ENCODE measurements around the gene CCDC12.
"Not testable (repeated sequence)": the region's sequence is repeated elsewhere in the genome, so short reads cannot be mapped to it uniquely, and the experiment has no call there.

The CCDC12 gene

DNA sequence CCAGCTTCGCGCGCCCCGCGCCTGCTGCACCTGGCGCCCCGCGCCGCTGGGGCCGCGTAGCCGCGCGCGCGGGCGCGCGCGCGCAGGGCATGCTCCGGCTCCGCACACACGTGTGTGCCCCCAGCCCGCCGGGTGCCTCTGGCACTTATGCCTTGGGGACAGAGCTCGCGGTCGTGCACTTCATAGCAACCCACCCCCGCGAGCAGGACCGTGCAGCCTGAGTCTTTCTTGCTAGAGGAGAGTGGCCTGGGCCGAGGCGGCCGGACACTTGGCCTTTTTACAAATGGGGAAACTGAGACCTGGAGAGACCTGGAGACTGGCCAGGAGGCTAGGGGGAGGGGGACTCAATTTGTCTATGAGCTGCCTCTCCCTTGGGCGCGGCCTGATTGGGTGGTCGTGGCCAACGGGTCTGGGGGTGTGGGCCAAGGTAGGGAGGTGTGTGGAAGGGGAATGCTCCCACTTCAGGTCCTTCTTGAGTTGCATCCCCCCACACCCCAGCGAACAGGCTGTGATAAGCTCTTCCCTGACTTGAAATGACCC is 3.5 kb upstream of the CCDC12 start:
- no peak for DNase-seq (ENCODE audit: low read depth in 2 of 2)

DNA sequence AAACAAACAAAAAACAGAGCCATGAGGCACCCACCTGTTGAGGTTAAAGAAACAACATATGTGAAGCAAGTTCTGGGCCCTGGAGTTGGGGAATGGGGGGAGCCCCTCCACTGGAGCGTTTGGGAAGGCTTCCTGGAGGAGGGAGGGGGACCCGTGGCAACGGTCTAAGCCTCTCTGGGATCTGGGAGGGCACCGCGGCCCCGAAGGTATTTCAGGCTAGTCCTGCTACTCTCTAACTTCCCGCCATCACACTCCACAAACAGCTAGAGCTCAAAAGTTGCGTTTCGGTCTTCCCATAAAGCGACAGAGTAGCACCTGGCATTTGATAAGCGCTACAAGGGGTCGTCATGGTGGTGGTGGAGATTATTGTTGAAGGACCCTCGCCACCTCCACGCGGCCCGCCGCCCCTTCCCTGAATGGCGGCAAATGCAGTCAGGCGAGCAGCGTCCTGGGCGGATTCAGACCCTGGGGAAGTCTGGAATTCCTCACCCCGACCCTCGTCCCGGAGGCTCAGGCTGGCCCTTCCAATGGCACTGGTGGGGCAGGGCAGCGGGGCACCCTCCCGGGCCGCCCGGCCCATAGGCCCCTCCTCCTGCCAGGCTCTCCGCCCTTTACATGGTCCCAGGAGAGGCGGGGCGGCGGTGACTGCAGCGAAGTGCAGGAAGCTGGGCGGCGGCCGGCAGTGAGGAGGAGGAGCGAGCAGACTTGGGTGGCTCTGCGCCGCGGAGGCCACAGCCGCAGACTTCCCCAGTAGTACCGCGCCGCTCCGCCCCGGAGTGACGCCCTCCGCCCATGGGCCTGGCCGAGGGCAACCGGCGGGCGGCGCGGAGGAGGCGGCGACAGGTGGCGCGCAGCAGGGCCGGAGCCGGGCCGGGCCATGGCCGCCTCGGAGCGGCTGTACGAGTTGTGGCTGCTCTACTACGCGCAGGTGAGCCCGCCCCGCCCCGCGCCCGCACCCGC is 2.7 kb upstream of the CCDC12 start, which contains the start of gene NBEAL2:
Gene NBEAL2 (plus strand): TSS at position 682 of the 960 bp plus-strand sequence. CDS start 196 bp downstream, at position 878.
- DNase-seq (ENCODE audit: low read depth in 2 of 2), result peak; percentile 97

DNA sequence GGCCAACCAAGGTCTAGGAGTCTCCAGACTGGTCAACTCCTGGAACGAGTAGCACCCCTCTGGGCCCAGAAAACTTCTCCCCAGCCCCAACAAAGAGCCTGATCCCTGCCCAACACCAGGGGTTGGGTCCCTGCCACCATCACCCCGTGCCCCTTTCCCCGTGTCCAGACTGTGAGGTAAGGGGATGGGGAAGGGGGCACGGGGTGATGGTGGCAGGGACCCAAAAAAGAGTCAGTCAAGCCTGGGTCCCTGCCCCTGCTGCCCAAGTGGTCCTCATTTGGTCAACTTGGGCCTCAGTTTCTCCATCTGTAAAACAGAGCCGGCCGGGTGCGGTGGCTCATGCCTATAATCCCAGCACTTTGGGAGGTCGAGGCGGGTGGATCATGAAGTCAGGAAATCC is 1.8 kb upstream of the CCDC12 start:
- no peak for DNase-seq (ENCODE audit: low read depth in 2 of 2)

DNA sequence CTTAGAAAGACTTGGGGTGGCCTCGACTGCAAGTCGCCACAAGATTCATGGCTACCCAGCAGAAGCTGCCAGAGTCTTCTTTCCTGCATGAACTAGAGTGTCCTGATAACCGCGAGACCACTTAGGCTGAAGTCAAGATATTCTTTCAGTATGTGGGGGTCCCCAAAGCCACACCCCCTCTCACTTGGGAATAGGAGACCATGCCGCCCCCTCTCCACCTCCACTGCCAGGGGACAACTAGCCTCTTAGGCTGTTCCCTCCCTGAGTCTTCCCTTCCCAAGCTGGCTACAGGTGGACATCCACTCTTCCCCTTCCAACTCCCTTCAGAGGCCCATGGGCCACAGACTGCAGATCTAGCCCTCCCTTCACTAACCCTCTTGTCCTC is 1.3 kb upstream of the CCDC12 start:
- no peak for DNase-seq (ENCODE audit: low read depth in 2 of 2)

DNA sequence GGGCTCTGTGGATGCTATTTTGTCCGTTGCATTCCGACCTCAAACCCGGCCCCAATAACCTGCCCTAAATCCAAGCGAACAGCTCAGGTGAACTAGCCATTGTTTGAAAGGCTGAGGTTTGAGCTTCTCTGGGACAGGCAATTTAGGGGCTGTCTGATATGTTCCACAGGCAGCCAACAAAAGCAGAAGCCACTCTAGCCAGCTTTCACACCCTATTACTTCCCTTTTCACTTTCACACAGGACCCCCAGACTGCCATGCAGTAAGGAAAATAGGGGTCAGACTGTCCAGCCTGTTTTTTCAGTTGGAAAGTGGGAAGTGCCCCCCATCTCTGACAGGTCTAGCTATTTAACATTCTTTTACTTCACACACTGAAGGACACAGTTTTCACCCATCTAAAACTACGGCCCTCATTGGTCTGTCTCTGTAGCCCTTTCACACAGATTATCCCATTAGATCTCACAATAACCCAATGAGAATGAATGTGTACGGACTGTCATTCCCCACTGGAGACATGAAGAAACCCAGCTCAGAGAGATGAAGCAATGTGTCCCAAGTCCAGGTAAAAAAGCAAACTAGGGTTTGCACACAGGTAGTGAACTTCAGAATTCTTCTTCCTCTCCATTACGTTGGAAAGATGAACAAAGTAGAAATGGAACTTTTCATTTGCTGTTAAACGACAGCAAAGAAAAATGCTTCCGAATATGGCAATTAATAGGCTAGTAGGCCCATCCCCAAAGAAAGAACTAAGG is 1.9 kb downstream of the CCDC12 start:
- DNase-seq (ENCODE audit: low read depth in 2 of 2), result no peak

DNA sequence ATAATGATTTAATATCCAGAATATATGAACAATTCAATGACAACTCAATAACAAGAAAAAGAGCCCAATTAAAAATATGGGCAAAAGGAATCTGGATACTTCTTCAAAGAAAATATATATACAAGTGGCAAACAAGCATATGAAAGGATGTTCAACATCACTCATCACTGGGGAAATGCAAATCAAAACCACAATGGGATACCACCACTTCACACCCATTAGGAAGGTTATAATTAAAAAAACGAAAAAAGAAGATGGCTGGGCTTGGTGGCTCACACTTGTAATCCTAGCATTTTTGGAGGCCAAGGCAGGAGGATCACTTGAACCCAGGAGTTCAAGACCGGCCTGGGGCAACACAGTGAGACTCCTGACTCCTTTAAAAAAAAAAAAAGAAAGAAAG is 4.1 kb downstream of the CCDC12 start:
- DNase-seq (ENCODE audit: low read depth in 2 of 2), result no peak

DNA sequence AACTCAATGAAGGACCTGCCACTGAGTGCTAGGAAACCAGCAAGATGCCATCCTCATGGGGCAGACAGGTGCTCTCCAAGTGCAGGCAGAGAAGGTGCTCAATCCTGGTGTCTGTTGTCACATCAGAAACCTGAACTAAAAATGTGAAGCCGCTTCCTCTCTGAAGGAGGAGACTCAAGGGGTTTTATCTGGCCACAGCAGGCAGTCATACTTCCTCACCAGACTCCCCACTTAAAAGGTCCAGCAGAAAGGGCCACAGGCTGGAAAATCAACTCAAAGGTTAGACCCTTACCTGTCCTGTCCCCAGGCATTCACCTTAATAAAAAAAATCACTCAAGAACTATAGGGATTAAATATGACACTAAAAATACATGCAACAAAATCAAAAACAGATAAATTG is 4.8 kb downstream of the CCDC12 start:
- DNase-seq (ENCODE audit: low read depth in 2 of 2), result no peak

DNA sequence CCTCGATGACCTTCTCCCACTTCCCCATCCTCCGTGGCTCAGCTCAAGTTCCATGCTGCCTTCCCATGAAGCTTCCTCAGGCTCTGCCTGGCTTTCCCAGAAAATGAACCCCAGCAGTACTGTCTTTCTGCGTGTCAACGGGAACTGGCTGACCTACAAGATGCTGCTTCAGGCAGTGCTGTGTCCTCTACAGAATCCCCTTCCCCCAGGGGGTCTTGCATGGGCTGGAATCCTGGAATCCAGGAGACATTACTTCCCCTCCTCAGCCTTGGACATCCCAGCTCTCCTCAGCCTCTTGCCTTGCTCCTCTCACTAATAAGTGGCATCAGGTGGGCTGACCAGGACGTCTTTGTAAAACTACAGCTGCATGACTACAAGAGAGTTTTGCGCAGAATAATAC is 5.4 kb downstream of the CCDC12 start:
- no peak for DNase-seq (ENCODE audit: low read depth in 2 of 2)

DNA sequence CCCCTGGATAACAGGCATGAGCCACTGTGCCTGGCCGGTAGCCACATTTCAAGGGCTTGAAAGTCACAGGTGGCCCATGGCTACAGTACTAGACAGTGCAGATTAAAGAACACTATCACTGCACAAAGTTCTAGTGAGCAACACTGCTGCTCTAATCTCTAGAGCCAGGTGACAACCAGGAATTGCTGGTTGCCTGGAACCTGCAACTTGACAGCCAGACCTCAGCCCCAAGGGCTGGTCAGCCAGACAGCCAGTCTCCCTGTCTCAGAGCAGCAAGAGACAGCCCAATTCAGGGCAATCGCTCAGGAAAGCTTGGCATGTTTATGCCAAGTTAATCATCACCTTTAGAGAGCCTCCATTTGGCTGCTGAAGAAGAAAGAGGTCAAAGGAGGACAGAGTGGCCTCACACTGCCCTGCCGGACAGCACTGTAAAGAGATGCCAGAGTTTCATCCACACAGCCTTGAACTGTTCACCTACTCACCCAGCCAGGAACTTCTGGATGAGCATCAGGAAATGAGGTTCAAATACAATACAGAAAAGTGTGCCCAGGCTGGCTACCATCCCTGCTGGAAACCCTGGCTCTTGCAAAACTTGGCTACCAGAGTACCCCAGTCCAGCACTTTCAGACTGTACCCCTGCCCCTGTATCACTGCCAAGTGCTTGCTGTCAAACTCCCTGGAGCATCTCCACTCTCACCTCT is 6.0 kb downstream of the CCDC12 start:
- DNase-seq (ENCODE audit: low read depth in 2 of 2), result no peak

DNA sequence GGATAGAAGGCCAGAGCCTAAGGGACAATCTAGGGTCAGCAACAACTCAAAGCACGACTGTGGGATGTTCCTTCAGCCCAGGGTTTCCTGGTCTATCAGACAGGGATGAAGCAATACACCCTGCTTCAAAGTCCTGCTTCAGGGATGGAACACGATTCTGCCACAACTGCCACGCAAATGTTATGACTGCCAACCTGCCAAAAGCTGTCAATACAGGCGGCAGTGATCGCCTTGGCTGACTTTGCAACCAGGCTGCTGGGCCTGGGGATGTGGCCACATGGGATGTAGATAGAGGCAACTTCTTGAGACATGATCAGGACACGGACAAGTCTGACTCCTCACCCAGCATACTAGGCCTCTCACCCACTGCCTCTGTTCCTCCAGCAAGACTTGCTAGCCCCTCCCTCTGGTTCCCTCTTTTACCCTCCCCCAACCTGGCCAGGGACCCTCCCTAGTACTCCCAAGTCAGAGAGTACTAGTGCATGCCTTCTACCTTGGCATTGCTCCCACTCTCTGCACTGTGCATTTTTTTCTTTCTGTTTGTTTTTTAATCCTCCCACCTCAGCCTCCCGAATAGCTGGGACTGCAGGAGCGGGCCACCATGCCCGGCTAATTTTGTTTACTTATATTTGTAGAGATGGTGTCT is 7.6 kb downstream of the CCDC12 start:
- DNase-seq (ENCODE audit: low read depth in 2 of 2), result no peak

DNA sequence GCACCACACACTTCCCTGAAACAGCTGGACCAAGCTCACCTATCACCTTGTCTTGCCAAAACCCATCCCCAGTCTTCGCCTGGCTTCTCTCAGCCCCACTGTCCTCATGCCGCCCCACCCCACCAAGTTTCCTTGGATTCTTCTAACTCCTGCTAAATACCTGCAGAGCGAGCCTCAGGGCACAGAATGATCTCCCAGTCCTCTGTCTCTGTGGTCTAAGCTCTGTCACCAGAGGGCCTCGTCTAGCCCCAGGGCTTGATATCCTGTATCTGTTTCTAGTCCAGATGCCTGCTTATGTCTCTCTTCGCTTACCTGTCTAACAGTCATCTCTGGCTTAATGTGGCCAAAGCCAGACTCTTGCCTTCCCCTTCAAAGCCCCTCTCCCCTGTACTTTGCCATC is 9.7 kb downstream of the CCDC12 start:
- no peak for DNase-seq (ENCODE audit: low read depth in 2 of 2)

DNA sequence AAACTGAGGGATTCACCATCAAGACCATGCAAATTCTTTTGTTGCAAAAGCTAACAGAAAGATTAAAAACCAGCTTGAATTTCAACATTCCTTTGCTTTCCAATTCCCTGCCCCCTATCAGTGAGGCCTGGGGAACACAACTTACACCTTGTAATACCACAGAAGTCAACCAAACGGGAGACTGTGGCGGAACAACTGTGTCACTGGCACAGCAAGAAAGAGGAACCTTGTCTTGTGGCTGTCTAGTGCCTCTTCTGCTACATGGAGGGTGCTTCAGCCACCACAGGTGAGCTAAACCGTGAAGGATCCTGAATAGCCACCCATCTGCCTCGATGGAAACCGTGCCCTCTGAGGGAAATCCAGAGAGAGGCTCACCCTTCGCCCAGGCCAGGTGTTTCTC is 11.4 kb downstream of the CCDC12 start:
- DNase-seq (ENCODE audit: low read depth in 2 of 2), result no peak

DNA sequence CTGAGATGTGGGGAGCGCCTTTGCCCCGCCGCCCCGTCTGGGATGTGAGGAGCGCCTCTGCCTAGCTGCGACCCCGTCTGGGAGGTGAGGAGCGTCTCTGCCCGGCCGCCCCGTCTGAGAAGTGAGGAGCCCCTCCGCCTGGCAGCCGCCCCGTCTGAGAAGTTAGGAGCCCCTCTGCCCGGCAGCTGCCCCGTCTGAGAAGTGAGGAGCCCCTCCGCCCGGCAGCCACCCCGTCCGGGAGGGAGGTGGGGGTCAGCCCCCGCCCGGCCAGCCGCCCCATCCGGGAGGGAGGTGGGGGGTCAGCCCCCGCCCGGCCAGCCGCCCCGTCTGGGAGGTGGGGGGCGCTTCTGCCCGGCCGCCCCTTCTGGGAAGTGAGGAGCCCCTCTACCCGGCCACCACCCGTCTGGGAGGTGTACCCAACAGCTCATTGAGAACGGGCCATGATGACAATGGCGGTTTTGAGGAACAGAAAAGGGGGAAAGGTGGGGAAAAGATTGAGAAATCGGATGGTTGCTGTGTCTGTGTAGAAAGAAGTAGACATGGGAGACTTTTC is 12.4 kb downstream of the CCDC12 start:
- DNase-seq (ENCODE audit: low read depth in 2 of 2), result not testable (repeated sequence)

DNA sequence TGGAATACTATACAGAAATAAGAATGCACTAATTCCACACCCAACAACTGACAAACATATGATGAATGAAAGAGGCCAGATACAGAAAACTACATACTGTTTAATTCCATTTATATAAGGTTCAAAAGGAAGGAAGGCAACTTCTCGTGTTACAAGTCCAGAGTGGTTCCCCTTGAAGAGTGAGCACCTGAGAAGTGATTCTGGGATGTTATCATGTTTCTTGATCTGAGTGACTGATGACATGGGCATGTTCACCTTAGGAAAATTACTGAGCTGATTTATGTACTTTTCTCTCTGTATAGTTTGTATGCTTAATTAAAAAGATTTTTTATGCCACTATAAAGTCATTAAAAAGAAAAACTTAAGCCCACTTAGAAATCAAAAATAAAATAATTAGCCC is 13.6 kb downstream of the CCDC12 start:
- DNase-seq (ENCODE audit: low read depth in 2 of 2), result no peak

DNA sequence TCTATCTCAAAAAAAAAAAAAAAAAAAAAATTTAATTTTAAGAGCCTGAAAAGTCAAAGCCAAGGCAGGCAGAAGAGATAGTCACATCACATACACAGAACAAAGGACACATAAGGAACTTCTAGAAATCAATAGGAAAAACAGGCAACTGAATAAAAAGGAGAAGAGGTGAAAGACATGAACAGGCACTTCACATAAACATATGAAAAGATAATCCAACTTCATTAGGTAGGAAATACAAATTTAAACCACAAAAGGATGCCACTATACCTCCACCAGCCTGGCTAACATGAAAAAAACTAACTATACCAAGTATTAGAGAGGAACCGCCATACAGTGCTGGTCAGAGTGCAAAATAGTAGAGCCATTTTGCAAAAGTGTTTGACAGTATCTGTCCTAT is 14.1 kb downstream of the CCDC12 start:
- DNase-seq (ENCODE audit: low read depth in 2 of 2), result no peak

DNA sequence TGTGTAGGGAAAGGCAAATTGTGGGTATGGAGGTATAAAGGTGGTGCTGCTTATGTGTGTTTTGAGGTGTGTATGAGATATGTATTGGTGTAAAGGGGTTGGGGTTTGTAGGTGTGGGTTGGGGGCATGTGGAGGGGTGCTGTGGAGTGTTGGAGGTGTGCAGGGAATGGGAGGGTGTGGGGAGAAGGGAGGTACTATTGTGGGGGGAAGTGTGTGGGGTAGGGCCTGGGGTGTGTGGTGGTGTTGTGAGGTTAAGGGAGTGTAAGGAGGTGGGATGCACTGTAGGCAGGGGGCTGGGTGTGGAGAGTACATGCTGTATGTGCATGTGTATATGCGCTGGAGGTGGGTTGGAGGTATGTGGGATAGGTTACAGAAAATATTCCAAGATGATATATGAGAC is 15.7 kb downstream of the CCDC12 start:
- no peak for DNase-seq (ENCODE audit: low read depth in 2 of 2)

DNA sequence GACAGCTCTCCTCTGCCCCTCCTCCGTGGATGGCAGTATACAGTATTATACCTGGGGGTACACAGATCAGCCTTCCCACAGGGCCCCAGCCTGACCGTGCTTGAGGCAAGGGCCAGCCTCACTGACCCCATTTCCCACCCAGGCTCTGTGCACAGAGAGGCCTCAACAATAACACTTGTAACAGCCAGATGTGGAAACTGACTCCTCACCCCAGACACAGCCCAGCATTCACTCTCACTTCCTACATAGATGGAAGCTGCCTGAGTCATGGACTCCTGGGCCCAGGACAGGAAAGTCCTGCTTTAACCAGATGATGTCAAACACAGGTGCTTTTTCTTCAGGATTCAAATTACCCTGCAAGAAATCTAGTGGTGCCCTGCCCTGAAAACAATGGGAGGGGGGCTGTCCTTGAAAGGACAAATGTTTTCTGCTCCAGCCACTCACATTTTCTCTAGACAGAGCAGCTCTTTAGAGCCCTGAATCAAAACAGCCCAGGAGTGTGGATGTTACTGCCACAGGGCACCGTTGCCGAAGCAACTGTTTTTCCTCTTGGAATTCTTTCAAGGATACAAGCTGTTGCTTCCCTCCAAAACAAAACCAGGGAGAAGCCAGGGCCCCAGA is 16.4 kb downstream of the CCDC12 start:
- no peak for DNase-seq (ENCODE audit: low read depth in 2 of 2)

DNA sequence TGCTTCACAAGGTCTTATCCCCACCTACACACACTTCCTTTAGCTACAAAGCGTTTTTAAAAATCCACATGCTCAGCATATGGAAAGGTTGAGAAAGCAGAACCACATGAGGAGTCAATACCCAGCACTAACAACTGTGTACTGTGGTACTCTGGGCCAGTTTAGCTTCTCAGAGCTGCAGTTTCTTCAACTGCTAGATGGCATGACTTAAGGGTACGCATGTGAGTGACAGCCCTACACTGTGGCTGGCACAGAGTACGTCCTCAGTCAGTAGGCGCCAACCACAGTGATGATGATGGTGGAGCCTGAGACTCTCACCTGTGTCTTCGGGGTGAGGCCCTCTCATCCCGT is 17.4 kb downstream of the CCDC12 start:
- DNase-seq (ENCODE audit: low read depth in 2 of 2), result no peak

DNA sequence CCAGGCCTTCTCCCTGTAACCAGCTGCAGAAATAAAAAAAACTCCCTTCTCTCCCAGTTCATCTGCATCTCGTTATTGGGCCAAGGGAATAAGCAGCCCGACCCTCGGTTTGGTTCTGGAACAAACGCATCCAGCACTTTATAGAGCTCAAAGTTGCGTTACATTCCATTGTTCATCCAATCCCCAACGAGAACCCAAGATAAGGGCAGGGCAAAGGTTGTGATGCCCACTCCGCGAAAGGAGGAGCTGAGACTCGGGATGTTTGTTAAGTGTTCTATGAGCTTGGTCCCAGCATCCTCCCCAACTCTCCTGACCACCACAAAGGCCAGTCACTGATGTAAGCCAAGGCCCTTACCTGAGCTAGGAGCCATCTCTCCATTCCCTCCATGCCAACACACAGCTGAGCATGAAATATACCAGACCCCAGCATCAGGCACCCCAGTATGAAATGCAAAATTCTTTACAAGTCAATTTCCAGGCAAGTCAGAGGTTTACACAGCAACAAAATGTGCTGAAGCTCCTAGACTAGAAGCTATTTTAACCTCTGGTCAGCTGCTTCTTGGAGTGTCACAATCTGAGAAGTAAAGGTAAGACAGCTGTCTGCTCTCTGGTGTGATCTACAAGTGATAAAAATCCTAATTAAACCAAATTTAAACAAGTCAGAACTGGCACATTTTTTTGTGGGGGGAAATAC is 17.9 kb downstream of the CCDC12 start:
- no peak for DNase-seq (ENCODE audit: low read depth in 2 of 2)

DNA sequence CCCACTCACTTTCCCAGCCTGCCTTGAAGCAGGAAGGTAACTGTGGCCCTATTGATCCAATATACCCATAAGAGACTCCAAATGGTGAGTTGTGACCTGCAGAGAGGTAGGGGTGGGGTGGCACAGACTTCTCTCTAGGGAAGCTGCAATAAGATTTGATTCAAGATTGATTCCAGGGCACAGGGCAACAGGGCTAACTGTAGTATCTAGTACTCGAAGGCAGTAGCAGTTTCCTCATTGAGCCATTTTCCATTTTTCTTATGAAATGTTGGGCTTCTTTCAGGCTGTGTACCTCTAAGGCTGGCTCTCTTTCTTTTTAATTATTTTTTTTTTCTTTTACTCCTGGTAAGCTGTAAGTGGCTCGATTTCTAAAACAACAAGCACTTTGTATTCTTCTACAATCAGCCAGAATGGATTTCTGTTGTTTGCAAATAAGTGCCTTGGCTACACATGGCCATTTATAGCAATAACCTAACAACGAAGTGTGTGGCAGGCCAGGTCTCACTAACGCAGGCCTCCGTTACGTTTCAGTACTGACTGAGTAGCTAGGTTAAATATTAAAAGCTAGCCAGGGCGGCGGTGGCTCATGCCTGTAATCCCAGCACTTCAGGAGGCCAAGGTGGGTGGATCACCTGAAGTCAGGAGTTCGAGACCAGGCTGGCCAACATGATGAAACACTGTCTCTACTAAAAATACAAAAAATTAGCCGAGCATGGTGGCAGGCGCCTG is 19.3 kb downstream of the CCDC12 start:
- DNase-seq (ENCODE audit: low read depth in 2 of 2), result no peak

Data from stimulated activated CD8-positive, alpha-beta memory T cell treated with anti-CD3 and anti-CD28 coated beads, Interleukin-2, amount 100 ng/mL, for 48 hours (primary cell).